GM21381 (cell line): Measurements from ENCODE around the gene C2orf49.

Source experiments
- ATAC-seq: cut with Tn5 transposase; IDR thresholded peaks from one replicate; pipeline ENCODE4 v1.9.1; 2021; ENCODE audit warnings: mild to moderate bottlenecking, moderate library complexity; ENCODE audit not compliant: unreplicated experiment

The C2orf49 gene

DNA sequence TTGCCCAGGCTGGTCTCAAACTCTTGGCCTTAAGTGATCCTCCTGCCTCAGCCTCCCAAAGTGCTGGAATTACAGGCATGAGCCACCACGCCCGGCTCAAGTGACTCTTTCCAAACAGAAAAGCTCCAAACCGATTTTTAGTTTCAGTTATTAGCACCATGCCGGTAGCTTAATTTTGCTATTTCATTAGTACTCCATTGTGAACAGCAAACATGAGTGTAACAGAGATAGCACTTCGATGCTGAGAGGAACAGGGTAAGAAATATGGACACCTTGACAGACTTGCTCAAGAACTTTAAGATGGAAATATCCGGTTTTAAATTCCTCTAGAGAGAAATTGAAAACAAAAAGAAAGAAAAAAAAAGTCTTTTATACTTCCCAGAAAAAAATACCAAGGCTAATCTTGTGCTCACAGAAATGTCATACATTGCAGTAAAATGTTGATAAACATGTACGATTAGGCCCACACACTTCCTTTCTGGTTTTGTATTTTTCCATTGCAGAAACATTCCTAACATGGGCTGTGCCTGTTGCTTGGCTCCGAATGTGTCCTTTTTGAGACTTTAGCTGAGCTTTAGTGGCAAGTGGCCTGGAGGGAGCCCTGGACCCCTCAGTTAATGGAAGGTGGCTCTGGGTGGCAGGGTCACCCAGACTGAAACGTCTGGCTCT is 43.2 kb downstream of the C2orf49 start:
- ATAC-seq = no peak

DNA sequence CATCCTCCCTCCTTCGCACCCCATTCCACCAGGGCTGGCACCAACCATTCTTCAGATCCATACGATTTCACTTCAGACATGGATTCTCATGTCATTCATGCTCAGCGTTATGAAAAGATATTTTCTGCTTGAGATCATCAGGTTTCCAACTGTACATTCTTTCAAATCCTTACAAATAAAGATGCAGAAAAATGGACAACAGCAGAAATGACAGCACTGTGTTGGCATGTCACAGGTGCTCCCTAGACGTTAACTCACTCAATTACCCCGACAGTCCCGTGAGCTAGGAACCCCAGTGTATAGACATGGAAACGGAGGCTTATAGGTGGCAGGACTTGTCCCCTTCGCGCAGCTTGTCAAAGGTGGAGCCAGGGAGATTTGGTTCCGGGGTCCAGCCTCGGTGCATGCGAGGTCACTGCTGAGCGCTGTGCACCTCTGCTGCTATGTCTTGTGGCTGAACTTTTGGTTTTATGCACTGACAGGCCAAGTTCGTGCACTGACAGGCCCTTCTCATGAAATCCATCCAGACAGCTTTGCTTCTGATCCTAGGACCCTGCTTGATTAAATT is 43.8 kb downstream of the C2orf49 start:
- ATAC-seq = no peak

DNA sequence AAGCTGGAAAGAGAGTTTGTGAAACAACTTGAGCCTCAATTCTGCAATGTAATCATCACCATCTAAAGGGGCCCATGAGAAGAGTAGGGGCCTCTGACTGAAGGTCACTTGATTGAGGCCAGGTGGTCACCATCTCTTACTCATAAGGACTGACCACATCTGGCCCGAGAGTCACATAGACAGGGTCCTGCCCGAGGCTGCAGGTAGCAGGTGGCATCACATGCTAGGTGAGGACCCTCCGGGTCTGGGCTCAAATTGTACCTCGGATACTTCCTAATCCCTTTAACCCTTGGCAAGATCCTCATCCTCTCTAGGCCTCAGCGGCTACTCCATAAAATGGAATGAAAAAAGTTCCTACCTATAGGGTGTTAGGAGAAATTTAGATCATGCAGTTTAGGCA is 44.8 kb downstream of the C2orf49 start:
- no peak for ATAC-seq

DNA sequence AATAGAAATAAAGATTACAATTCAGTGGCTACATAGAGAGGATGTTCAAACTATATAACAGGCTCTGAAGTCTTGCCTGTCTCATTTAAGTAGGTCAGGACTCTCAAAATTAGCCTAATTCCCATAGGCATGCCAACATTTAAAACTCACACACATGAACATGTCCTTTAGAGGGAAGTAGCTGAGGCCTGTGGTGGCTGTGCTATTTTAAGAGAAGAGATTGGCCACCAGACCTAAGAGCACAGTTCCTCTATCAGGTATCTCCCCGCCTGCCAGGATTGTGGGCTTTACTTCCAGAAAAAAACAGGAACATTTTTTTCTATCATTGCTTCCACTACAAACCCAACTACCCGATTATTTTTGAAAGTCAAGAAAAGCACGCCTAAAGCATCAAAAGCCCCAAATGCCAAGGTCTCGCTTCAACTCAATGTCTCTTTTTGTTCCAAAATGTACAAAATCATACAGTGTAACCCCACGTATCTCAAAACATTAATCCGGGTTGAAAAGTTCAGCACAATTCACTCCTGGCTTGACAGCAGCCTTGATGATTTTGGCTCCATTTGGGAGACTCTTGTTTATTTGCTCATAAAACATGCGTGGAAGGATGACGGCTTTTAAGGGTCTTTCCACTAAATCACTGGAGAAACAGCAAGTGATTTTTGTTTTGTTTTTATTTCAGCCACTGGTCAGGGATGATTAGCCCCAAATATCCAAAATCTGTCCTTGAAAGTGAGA is 46.3 kb downstream of the C2orf49 start:
- no peak for ATAC-seq

DNA sequence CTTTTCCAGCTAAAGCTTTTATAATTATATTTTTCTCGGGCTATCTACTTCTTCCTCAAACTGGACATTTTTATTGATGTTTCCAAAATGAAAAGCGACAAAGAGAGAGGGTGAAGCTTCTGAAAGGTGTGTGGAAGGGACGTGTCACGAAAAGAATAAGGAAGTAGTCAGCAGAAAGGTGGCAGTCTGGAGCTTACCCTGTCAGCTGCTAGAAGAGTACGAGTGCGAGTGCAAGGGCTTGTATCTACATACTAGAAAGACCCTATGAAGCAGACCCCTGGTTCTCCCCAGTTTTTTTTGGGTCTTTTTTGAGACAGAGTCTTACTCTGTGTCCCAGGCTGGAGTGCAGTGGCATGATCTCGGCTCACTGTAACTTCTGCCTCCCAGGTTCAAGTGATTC is 46.9 kb downstream of the C2orf49 start:
- no peak for ATAC-seq

DNA sequence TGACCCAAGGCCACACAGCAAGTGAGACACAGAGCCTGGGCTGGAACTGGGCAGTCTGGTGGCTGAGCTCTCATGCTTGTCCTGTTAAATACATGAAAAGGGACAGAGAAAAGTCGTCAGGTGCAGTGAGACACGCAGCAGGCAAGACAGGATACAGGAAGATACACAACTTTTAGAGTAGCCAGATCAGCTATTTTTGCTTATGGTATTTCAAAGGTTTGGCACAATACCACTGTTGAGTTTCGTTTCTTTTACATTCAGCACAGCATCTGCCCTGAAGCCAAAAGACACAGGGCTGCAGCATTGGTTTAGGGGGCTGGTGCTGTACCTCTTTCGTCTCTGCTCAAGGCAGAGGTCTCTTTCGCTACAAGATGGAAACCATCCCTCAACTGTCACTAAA is 47.5 kb downstream of the C2orf49 start:
- no peak for ATAC-seq

DNA sequence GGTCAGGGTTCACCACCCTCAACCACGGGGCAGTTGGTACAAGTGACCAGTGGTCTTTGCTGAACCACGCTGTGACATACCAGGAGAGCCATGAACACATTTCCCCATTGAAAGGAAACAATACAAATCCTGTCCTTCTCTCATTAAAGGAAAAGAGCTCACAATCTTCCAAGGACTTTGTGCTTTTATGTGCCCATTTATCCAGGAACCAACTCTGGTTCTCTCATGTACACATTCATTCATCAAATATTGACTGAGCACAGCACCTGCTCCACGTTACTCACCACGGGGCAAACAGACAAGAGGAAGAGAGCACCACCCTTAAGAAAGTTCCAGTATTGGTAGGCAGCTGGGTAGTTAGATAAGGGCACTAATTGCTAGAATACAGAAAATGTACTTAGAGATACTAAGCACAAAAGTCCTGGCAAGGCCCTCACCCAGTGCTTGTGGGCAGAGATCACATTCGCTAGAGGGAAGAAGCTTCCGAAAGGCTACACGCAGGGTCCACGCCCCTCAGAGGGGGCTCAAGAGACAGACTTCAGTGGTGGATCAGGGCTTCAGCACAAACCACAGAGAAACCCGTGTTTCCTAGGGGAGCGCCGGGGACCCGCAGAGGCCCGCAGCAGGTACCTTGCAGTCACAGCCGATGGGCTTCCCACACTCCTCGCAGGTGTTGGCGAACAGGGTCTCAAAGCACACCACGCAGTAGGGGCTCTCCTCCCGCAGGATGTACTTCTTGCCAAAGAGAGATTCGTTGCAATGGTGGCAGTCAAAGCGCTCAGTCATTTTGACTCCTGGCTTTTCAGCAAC is 48.6 kb downstream of the C2orf49 start:
- no peak for ATAC-seq

DNA sequence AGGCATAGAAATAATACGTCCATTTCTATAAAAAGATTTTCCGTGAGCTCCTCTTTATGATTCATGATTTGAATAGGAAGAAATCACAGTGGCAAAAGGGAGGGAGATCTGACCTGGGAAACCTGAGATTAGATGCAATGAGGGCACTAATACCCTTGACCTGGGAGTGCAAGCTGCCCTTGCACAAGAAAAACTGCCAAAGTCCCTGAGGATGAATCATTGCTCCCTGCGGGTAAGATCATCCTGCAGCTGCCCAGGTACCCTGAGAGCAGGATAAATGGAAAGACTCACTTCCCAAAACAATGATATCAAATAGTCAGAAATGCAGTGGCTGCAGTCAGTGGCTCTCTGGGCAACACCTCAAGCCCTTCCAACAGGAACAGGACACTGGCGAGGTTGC is 49.9 kb downstream of the C2orf49 start:
- no peak for ATAC-seq

DNA sequence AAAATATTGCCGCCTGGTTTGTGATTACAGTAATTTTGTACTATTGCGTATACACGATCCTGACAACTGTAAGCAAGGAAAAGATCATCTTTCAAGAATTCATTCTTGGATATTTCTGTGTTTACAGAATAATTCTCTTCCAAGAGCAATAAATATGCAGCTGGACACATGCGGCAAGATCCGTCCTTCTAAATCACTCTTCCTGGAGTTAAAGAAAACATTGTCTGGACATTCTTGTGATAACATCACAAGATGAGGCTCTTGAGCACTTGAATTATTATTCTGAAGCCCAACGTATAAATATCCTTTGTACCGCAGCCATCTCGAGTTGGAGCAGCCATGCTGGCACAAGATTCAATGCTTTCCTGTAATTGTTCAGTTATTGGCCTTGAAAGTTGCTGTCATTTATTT is 51.6 kb downstream of the C2orf49 start:
- ATAC-seq = no peak

DNA sequence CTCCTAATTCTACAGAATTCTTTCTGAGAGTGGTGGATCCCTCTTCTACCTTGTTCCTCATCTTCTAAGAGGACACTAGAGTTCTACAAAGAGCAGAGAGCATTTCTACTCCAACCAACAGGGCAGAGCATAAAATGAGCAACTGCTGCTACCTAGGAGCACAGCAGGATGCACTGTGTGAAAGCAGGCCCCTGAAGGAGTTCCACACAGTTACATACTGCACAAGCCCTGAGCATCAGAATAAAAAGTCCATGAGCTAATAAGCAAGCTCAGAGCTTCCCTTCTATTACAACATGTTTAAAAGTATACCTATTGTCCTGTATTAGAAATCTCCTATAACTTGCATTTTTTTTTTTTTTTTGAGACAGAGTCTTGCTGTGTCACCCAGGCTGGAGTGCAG is 53.1 kb downstream of the C2orf49 start:
- ATAC-seq = no peak

DNA sequence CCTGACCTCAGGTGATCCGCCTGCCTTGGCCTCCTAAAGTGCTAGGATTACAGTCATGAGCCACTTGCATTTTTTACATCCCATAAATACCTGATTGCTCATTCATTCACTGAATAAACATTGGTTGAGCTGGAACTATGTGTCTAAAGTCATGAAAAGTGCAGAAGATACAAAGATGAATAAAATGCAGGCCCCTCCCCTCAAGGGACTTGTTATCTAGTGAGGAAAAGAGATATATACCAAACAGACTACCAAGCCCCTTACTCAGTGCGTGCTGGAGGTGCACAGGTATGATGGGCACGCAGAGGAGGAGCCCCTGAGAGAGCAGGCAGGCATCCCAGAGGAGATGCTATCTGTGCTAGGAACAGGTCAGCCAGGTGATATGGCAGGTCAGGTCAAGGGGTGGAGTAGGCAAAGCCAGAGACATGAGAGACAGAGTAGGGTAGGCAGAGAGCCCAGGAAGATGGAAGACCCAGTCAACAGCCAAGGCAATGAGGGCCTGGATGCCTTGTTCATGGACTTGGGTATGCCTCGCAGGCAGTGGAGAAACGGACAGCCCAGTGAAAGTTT is 53.8 kb downstream of the C2orf49 start:
- ATAC-seq = no peak

DNA sequence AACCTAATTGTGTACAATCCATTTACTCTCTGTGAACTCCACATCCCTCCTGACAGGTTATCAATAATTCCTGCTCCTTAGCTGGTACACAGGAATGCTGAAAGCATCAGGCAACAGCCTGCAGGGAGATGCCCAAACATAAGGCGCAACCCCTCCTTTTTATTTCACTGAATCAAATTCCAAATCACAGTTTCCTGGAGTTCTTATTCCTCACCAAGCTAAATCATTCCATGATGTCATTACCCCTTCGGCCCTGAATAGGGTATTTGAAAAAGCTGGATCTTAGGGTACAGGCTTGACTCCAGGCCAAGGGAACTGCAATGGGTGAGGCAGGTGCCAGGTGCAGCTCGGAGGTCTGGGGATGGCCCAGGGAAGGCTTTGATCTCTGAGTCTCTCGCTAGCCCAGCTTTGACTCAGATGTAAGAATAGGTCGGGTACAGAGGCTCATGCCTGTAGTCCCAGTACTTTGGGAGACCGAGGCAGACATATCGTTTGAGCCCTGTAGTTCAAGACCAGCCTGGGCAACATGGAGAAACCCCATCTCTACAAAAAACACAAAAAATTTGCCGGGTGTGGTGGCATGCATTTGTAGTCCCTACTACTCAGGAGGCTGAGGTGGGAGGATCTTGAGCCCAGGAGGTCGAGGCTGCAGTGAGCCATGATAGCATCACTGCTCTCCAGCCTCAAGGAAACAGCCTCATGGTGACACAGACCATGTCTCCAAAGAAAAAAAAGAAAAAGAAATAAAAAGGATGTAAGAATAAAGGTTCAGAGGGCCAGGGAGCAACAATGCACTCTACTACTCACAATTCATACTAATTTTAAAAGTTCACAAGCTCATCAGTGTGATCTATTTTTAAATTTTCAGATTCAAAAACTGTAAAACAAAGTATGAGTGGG is 54.7 kb downstream of the C2orf49 start:
- no peak for ATAC-seq

DNA sequence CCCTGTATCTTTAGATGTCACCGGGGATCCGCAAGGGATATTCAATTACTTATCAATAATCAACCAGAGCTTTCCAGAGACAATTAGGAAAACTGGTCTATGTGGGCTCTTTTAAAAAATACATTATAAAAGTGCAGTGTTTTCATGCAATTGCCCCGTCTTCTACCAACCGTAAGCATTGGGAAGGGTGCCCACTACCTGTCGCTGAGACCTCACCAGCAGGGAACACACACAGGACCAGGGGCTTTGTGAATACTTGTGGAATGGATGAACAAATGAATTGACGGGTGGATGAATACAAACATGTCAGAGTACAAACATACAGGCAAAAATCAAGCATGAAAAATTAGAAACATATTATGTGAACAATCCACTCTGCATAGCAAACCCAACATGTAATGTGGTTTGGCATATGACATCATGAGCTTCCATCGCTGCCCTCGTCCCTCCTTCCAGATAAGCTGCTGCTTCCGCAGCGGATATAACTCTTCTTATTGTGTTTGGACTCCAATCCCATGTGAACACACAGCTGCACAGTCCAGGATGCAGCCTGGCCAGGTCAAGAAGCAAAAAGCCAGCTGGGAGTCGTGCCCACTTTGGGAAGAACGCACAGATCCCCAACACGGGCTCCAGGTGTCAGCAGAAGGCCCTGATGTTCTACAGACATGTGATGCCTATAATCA is 56.2 kb downstream of the C2orf49 start:
- no peak for ATAC-seq

DNA sequence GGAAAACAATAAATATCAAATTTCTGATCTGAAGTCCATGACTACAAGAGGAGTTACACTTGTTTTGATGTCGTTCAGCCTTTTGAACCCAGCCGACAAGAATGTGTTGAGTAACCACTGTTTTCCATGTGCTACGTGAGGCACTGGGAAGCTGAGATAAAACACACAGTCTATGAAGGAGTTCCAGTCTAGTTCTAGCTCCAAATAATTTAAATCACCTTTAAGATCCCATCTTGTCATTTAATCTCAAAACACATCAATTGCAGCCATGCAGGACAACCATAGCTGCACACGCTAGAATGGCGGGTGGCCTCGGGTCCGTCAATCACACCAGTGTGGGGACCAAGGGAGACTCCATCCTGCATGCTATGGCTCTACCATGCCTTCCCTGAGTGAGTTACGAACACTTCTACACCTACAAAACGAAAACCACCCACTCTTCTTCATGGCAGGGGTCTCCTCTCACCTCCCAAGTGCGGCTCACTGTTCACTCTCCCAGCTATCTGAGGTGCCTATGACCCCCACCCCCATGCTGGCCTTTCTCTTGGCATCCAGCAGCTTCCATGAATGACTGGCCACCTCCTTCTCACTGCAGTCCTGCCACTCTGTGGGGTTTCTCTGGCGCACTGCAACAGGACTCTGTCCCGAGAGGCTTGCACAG is 57.7 kb downstream of the C2orf49 start:
- no peak for ATAC-seq

DNA sequence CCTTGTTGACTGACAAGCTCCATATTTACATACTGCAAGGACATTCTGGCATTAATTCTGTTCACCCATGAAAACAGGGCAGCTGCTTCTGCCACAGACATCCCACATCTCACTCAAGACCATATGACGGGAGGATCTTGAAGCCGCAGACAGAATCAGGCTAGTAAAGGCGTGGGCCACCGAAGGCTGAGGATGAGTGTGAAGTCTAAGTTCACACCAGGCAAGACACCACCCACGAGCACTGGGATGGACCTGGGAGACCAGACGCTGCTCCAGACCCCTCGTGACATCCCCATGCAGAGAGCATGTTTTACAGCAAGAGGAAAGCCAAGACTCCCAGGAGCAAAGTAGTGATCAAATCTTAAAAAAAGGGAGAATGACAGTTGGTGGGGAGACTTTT is 58.4 kb downstream of the C2orf49 start:
- ATAC-seq = no peak

DNA sequence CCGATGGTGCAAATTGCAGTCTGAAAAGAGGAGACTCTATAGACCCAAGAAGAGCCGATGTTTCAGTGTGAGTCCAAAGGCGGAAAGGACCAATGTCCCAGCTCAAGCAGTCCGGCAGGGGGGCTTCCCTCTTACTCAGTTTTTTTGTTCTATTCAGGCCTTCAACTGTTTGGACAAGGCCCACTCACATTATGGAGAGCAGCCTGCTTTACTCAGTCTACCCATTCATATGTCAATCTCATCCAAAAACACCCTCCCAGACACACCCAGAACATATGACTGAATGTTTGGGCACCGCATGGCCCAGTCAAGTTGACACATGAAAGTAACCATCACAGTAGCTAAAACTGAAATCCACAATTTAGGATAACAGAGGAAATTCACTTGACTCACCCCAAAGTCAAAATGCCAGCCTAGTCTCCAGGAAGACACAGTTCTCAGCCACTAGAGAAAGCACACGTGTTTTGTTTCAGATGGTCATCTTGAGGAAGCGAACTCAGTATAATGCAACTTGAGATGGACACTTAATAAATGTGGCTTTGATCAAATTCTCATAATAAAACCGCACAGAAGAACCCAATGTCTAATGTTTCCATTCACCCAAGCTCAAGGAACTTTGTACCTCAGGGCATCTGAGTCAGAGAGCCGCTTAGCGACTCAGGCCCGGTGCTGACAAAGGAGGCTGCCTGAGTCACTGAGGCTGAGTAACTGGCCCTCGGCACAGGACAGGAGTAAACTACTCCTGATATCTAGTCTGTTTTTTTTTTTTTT is 59.1 kb downstream of the C2orf49 start:
- ATAC-seq = no peak

DNA sequence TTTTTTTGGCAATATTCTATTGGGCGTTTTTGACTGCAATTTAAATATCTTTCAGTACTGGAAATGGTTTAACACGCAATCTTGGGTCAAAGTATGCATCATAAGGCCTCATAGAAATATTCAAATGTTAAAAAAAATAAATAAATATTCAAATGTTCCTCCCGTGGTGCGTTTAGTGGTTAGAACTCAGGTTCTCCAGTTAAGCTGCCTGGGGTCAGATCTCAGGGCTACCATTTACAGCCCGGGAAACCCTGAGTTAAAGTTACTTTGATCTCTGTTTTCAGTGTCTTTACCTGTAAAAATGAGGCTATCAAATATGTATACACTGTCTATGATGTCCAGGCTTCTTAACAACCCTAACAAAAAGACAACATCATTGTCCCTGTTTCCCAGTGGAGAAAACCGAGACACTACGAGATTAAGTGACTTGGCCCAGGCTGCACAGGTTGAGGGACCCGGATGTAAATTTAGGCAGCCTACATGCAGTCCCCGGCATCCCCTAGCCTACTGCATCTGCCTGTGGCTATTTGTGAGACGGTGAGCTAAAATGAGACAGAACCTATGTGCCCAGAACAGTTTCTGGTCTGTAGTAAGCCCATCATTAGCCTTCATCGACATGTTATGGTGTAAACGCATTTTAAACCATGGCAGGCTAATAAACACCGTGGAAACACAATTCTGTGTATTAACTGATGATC is 59.8 kb downstream of the C2orf49 start:
- ATAC-seq = no peak

DNA sequence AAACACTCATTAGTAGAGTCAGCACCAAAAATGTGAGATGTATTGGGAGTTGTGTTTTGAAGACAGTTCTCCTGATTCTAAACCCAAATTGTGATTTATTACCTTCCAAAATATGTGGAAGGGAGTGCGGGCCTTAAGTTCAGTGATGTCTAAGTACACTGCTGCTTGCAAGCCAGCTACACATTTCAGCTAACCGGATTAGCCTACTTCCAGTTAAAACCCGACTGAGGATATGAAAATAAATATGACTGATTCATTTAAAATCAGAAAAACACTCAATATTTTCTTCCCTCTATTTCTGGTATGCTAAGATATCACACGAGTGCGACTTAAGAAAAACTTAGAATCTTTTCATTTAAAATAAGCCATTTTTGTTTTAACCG is 60.6 kb downstream of the C2orf49 start:
- no peak for ATAC-seq
